C4-2B (cell line): ENCODE results near the gene OIT3.
"Not testable (repeated sequence)": the region's sequence is repeated elsewhere in the genome, so short reads cannot be mapped to it uniquely, and the experiment has no call there.

ENCODE experiments used
- H3K27ac ChIP-seq: fragments of 450-650 bp; 2 replicates; pipeline ENCODE4 v1.5.1; 2017
- ZFX ChIP-seq: fragments of 450-650 bp; IDR thresholded peaks from 2 replicates; pipeline ENCODE4 v1.6.1; 2017
- TF ChIP-seq, protein P1 (sequence below): fragments of 450-650 bp; conservative IDR thresholded peaks from 2 replicates; pipeline ENCODE4 v1.5.1; 2017; ENCODE audit warnings: mild to moderate bottlenecking

Gene OIT3

DNA sequence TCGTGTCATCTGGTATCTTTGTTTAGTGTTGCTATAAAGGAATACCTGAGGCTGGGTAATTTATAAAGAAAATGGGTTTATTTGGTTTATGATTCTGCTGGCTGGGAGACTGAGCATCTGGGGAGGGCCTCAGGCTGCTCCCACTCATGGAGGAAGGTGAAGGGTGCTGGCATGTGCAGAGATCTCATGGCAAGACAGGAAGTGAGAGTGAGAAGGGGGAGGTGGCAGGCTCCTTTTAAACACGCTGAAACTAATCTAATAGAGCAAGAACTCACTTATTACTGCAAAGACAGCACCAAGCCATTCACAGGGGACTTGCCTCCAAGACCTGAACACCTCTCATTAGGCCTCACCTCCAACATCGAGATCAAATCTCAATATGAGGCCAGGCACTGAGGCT, 11.3 kb downstream of the OIT3 start:
- TF ChIP-seq, protein P1, sequence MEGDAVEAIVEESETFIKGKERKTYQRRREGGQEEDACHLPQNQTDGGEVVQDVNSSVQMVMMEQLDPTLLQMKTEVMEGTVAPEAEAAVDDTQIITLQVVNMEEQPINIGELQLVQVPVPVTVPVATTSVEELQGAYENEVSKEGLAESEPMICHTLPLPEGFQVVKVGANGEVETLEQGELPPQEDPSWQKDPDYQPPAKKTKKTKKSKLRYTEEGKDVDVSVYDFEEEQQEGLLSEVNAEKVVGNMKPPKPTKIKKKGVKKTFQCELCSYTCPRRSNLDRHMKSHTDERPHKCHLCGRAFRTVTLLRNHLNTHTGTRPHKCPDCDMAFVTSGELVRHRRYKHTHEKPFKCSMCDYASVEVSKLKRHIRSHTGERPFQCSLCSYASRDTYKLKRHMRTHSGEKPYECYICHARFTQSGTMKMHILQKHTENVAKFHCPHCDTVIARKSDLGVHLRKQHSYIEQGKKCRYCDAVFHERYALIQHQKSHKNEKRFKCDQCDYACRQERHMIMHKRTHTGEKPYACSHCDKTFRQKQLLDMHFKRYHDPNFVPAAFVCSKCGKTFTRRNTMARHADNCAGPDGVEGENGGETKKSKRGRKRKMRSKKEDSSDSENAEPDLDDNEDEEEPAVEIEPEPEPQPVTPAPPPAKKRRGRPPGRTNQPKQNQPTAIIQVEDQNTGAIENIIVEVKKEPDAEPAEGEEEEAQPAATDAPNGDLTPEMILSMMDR: no peak
- no peak for TF ChIP-seq ZFX
- no peak overlapping the region for H3K27ac ChIP-seq

DNA sequence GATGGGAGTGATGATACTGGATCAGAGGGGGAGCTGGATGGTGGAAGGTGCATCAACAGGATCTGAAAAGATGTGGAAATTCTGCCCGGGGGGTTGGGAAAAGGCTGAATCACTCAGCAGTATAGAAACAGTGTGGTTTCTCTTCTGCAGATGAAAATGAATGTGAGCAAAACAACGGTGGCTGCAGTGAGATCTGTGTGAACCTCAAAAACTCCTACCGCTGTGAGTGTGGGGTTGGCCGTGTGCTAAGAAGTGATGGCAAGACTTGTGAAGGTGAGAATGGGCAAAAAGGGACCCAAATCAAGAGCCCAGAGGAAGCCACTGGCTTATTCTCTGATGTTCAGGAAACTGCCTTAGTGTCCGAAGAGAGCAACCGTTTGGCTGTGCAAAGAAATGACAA, 12.9 kb downstream of the OIT3 start:
- TF ChIP-seq, protein P1: no peak
- TF ChIP-seq ZFX: no peak

DNA sequence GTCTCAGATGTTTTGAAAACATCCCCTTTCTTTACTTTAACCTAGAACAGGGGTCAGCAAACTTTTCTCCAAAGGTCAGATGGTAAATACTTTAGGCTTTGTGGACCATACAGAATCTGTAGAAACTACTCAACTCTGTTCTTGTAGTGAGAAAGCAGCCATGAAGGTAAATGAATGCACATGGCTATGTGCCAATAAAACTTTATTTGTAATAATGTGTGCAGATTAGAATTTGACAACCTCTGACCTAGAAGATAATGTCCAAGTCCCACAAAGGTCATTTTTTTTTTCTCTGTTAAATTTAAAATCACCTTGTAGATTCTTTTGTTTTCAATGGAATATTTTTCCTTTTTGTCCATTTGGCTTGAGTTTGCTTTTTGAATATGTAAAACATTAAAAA, 17.2 kb downstream of the OIT3 start:
- no peak overlapping the region for H3K27ac ChIP-seq
- no peak for TF ChIP-seq ZFX
- TF ChIP-seq, protein P1: no peak

More for the DNA sequence above, 12.9 kb downstream of the OIT3 start:
- no peak overlapping the region for H3K27ac ChIP-seq

DNA sequence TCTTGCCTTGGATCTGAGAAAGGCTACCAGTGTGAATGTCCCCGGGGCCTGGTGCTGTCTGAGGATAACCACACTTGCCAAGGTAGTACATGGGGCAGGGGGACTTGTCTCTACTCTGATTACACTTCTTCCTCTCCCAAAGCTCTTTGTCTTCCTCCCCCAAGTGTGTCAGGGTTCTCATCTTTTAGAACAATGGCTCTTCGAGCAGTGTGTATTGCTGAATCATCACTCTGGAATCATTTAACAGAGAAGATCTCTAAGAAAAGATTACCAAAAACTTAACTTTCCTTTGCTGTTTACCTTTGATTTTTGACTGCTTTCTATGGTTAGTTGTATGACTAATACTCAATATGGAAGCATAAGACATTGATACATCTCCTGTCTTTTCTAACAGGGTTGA, 18.2 kb downstream of the OIT3 start:
- H3K27ac ChIP-seq: no peak overlapping the region
- TF ChIP-seq, protein P1: no peak
- TF ChIP-seq ZFX: no peak

DNA sequence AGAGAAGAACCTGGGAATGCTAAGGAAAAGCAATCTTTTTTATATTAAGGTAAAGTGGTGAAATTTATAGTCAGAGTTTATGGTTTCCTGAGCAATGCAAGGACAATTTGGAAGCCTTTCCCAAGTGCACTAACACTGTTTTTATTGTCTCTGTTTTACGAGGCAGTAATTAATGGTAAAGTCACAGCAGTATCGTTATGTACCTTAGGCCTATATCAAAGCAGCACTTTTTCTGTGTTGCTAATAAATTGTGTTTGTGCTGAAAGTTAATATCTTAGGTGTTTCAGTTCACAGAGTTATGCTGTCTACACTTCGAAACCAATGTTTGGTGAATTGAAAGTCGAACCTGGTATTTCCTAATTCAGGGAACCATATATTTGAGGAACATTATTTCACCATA, 19.2 kb downstream of the OIT3 start:
- no peak overlapping the region for H3K27ac ChIP-seq

DNA sequence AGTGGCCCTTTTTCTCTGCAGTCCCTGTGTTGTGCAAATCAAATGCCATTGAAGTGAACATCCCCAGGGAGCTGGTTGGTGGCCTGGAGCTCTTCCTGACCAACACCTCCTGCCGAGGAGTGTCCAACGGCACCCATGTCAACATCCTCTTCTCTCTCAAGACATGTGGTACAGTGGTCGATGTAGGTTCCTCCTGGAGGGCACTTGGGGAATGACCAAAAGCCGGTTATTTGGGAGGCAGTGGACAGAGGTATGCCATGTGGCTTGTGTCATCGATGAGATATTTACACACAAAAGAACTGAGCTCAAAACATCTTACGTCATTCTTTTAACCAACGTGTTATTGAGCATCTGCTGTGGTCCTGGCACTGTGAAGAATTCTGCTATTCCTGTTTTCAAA, 19.7 kb downstream of the OIT3 start:
- TF ChIP-seq, protein P1: no peak; the same call in 1 of the 2 replicates
- no peak for TF ChIP-seq ZFX
- H3K27ac ChIP-seq: no peak overlapping the region

More for the DNA sequence above, 19.2 kb downstream of the OIT3 start:
- TF ChIP-seq, protein P1: no peak
- TF ChIP-seq ZFX: no peak

DNA sequence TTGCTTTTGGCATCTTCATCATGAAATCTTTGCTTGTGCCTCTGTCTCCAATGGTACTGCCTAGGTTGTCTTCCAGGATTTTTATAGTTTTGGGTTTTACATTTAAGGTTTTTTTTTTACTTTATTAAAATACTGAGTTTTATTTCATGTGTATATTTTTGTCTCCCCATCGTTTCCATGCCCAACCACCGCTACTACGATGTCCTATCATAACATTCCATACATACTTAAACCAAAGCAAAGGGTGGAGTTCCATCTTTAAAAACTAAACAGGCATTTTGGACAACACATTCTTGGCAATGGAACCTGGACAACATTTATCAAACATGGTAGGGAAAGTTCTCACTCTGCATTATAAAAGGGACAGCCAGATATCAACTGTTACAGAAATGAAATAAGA, 23.7 kb downstream of the OIT3 start:
- not testable (repeated sequence) for H3K27ac ChIP-seq

DNA sequence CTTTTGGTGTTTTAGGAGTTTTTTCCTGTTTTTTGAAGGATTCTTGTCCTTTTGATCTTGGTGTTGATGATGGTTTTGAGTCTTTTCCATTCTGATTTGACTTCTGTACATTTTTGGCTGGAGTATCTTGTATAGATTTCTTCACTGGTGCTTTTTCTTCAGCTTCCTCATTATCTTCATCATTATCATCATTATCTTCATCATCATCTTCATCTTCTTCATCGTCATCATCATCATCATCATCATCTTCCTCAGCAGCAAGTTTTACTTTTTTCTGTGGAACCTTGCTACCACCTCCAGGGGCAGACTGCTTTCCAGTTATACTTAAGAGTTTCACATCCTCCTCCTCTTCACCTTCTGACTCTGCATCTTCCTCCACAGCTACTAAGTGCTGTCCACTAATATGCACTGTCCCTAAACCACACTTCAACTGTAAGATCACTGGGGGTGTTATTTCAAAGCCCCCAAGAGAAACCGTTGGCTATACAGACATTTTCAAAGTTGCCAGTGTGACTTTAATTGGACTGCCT, 24.3 kb downstream of the OIT3 start:
- H3K27ac ChIP-seq: not testable (repeated sequence)
